K562 (cell line): Measurements from ENCODE around the gene ZC3H10. TPM values are rescaled to one million over a fixed set of nuclear protein-coding genes. Genes with fewer than 3 reads are reported as not detected.

Source experiments
- CHD7 ChIP-seq: fragments of 200-600 bp; sonication (generic); IDR thresholded peaks from one replicate; pipeline ENCODE4 v1.6.1; 2012; ENCODE audit warnings: mild to moderate bottlenecking, low read depth, low read length, inconsistent platforms
- ESRRA ChIP-seq: fragments of 450-650 bp; IDR thresholded peaks from 2 replicates; pipeline ENCODE4 v1.6.1; 2014; ENCODE audit warnings: low read depth, mild to moderate bottlenecking, moderate library complexity, borderline replicate concordance
- polyA plus RNA-seq, 8 experiments: library from polyadenylated mRNA; depleted of rRNA in 4 of 8; stranded (reverse) in 5 of 8; unstranded in 3 of 8; fragments of >200 nt; fragmentation: Nextera tagmentation in 2 of 8; fragmentation: Illumina TruSeq in 1 of 8; extraction: Ambion mirVana in 2 of 8; extraction: Trizol in 1 of 8; gene quantifications; 2 replicates each; pipeline versions ENCODE4 v1.2.1 to v1.2.3, GENCODE V29; 2011 to 2014; ENCODE audit warnings: inconsistent platforms in 1 of 8, missing spikeins in 1 of 8
- total RNA-seq, 7 experiments: library from RNA; depleted of rRNA in 6 of 7; stranded (reverse); fragments of >200 nt in 6 of 7; fragmentation: Illumina TruSeq in 2 of 7; extraction: Trizol in 2 of 7; gene quantifications; 2 replicates each; pipeline versions ENCODE4 v1.2.1 to v1.2.3, GENCODE V29; 2011 to 2021; ENCODE audit warnings: low replicate concordance in 1 of 7

The ZC3H10 gene
- total and polyA plus RNA-seq, 9 of the 15 experiments (the other 6 are each of a cell fraction or from before 2014, with no cell fraction given): 0.31 to 4.1 (median 1.6) TPM

GRCh38 chr12:56080556-56081138 lies 37.4 kb upstream of the ZC3H10 start (continued):
- TF ChIP-seq CHD7 (no peak), ESRRA (peak; percentile 53; the same call in 1 of the 2 replicates)
